GM12872 (cell line): Measurements from ENCODE around the gene SRGN.
A peak's percentile ranks its signal among the peaks of the same experiment; 100 is the strongest.

Experiments
- TF ChIP-seq, protein P1 (sequence below): IDR thresholded peaks from 3 replicates; pipeline ENCODE4 v1.5.1; 2011; ENCODE audit warnings: low read depth, mild to moderate bottlenecking, low read length, moderate library complexity; ENCODE audit not compliant: insufficient read depth

SRGN gene

DNA sequence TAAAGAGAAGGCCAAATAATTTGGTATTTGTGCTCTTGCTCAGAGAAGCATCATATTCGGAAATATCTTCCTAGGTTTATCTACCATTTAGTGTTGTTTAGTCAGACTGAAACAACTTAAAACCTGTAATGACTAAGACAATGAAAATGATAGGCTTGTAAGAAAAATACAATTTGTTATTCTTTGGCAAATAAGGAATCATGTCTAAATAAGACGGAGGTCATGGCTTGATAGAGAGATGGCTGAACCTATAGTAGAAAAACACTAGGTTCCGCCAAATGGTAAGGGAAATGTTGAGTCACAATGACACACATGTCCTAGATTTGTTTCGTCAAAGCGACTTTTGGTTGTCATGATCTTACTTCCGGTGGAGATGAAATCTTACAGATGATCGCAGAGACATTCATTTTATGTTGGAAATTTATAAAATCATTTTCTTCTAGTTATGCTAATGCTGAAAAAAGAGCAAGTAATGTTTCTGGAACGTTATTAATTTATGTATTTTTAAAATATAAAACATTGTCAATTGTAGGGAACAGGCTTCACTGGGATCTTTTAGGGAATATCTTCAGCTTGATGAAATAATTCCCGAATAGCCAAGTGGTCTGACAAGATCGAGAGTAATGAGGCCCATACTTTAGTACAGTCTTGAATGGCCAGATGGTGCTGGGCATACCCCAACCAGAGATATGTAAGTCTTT is 1.0 kb downstream of the SRGN start:
- TF ChIP-seq, protein P1, sequence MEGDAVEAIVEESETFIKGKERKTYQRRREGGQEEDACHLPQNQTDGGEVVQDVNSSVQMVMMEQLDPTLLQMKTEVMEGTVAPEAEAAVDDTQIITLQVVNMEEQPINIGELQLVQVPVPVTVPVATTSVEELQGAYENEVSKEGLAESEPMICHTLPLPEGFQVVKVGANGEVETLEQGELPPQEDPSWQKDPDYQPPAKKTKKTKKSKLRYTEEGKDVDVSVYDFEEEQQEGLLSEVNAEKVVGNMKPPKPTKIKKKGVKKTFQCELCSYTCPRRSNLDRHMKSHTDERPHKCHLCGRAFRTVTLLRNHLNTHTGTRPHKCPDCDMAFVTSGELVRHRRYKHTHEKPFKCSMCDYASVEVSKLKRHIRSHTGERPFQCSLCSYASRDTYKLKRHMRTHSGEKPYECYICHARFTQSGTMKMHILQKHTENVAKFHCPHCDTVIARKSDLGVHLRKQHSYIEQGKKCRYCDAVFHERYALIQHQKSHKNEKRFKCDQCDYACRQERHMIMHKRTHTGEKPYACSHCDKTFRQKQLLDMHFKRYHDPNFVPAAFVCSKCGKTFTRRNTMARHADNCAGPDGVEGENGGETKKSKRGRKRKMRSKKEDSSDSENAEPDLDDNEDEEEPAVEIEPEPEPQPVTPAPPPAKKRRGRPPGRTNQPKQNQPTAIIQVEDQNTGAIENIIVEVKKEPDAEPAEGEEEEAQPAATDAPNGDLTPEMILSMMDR = no peak

DNA sequence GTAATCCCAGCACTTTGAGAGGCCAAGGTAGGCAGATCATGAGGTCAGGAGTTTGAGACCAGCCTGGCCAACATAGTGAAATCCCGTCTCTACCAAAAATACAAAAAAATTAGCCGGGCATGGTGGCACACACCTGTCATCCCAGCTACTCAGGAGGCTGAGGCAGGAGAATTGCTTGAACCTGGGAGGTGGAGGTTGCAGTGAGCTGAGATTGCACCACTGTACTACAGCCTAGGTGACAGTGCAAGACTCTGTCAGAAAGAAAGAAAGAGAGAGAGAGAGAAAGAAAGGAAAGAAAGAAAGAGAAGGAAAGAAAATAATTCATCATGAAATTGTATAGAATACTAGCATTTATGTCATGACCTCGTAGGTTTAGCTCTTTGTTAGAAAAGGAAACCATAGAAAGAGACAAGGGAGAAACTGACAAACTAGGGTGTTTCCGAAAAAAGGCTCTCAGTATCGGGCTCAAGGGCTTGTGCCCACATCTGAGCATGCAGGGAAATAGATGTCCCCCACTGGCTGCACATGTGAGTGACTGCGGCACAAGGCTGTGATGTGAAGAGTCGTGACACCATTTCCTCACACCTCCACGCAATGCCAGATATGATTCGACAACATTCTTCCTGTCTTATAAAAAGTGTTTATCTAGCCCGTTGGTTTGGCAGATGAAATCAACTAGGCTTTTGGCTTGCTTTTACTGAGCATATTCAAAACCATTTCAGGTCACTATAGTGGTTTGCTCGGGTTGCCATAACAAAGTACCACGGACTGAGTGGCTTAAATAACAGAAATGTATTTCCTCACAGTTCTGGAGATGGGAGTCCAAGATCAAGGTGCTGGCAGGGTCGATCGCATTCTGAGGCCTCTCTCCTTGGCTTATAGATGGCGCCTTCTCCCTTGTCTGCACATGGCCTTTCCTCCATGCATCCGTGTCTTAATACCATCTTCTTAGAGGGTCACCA is 2.0 kb downstream of the SRGN start:
- TF ChIP-seq, protein P1 = no peak; the same call in 2 of the 3 replicates

DNA sequence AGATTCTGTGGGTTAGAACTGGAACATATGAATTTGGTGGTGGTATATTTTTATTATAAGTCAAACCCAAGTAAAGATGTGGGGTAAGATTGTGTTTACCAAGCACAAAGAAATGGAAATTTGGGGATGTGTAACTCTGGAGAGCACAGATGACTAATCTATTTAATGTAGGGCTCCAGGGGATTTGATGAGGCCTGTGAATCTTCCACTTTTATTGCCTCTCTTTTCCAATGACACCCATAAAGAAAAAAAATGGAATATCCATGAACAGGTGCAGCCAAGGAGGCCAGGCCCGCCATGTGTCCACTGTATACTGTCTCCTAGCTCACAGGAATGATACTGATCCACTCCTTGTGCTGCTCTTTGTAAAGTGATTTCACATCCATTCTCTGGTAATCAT is 2.8 kb downstream of the SRGN start:
- TF ChIP-seq, protein P1 = no peak

DNA sequence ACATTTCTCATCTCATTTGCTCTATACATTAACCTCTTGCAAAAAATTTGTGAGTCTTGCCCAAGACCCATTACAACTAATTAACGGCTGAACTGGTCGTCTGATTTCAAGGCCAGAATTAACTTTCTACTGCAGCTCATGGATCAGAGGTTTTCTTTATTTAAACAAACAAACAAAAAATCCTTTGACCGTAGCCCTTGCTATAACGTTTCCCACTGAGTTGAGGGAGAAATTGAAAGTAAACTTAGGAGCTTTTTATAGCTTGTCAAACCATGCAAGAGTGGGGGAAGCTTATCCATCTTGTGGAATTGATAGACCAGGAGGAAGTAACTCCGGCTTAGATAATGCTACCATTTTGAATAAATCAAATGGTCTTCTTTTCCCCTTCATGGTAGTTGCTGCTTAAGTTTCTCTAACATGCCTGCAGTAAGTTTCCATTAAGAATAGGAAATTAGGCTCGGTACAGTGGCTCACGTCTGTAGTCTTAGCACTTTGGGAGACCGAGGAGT is 3.3 kb downstream of the SRGN start:
- TF ChIP-seq, protein P1 = no peak

DNA sequence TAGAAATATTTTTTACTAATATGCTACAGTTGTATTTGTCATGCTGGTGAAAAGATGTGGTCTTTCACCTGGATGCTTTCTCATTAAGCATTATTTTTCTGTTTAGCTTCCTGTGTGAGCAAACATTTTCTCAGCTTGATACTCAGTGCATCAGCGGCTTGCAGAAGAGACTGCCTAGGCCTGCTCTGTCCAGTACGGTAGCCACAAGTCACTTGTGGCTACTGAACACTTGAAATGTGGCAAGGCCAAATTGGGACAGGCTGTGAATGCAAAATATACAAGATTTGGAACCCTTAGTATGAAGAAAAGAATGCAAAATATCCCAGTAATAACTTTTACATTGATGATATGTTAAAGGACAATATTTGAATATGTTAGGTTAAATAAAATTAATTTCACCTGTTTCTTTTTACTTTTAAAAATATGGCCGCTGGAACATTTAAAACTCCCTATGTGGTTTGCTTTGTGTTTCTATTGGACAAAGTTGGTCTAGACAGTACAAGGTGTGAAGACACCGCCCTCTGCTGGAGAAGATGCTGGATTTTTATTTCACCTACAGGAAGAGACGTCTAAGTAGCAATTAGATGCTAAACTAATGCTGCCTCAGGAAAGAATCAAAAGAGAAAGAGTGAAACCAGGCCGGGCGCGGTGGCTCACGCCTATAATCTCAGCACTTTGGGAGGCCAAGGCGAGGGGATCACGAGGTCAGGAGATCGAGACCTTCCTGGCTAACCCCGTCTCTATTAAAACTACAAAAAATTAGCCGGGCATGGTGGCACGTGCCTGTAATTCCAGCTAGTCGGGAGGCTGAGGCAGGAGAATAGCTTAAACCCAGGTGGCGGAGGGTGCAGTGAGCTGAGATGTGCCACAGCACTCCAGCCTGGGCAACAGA is 5.3 kb downstream of the SRGN start:
- TF ChIP-seq, protein P1 = peak; percentile 62

DNA sequence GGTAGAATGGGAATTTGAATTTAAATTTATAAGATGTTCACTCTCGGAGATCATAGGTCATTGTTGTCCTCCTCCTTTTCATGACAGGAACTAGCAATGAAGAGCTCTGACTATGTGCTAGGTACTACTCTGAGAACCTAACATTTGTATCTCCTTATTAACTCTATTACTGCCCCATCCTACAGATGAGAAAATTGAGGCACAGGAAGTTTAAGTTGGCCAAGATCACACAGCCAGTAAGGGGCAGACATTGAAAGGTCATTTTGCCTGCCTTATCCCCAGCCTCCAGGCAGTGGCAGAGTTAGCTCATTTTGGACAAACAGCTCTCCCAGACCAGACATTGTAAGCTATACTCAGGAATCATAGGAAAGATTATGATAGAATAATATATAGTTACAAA is 6.0 kb downstream of the SRGN start:
- TF ChIP-seq, protein P1 = peak; percentile 9; the same call in 1 of the 3 replicates
